ENCODE measurements around the gene H2AZ1. TPM values are rescaled to one million over a fixed set of nuclear protein-coding genes. Genes with fewer than 3 reads are reported as not detected.

The H2AZ1 gene
- total RNA-seq, 1 experiment from 2014 or later, result 450 TPM

DNA sequence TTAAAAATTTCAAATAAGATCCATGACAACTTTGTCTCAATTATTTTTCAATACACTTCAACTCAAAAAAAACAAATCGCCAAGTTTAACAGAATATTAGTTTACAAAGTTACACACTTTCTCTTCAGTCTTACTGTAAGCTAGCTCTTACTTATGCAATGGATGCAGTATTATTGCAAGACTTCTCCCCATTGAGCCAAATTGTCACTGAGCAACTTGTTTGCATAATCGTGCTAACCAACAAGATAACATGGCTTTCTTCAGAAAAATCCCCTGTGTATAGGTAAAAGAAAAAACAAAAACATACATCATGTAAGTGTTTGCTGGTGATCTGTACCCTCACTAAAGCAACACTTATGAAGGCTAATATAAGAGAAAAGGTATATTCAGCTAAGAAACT is 22.5 kb downstream of the H2AZ1 start:
- TF ChIP-seq SIN3A (IDR thresholded peaks at IDR 0.05; ENCODE audit: borderline replicate concordance, insufficient read depth, low read depth, low read length) (no peak), POLR2AphosphoS5 (IDR thresholded peaks at IDR 0.05; ENCODE audit: low read depth, low read length) (no peak), TCF7L2 (IDR thresholded peaks at IDR 0.05; ENCODE audit: low read depth, low read length) (no peak)
- TF ChIP-seq, protein P1, sequence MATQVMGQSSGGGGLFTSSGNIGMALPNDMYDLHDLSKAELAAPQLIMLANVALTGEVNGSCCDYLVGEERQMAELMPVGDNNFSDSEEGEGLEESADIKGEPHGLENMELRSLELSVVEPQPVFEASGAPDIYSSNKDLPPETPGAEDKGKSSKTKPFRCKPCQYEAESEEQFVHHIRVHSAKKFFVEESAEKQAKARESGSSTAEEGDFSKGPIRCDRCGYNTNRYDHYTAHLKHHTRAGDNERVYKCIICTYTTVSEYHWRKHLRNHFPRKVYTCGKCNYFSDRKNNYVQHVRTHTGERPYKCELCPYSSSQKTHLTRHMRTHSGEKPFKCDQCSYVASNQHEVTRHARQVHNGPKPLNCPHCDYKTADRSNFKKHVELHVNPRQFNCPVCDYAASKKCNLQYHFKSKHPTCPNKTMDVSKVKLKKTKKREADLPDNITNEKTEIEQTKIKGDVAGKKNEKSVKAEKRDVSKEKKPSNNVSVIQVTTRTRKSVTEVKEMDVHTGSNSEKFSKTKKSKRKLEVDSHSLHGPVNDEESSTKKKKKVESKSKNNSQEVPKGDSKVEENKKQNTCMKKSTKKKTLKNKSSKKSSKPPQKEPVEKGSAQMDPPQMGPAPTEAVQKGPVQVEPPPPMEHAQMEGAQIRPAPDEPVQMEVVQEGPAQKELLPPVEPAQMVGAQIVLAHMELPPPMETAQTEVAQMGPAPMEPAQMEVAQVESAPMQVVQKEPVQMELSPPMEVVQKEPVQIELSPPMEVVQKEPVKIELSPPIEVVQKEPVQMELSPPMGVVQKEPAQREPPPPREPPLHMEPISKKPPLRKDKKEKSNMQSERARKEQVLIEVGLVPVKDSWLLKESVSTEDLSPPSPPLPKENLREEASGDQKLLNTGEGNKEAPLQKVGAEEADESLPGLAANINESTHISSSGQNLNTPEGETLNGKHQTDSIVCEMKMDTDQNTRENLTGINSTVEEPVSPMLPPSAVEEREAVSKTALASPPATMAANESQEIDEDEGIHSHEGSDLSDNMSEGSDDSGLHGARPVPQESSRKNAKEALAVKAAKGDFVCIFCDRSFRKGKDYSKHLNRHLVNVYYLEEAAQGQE (IDR thresholded peaks at IDR 0.05; ENCODE audit: insufficient read depth in 1 of 2, low read depth in 2 of 2, low read length in 1 of 2), result no peak
- TF ChIP-seq, protein P2, sequence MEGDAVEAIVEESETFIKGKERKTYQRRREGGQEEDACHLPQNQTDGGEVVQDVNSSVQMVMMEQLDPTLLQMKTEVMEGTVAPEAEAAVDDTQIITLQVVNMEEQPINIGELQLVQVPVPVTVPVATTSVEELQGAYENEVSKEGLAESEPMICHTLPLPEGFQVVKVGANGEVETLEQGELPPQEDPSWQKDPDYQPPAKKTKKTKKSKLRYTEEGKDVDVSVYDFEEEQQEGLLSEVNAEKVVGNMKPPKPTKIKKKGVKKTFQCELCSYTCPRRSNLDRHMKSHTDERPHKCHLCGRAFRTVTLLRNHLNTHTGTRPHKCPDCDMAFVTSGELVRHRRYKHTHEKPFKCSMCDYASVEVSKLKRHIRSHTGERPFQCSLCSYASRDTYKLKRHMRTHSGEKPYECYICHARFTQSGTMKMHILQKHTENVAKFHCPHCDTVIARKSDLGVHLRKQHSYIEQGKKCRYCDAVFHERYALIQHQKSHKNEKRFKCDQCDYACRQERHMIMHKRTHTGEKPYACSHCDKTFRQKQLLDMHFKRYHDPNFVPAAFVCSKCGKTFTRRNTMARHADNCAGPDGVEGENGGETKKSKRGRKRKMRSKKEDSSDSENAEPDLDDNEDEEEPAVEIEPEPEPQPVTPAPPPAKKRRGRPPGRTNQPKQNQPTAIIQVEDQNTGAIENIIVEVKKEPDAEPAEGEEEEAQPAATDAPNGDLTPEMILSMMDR (IDR thresholded peaks at IDR 0.05), result no peak
- H3K27me3 ChIP-seq (ENCODE audit: control insufficient read depth, insufficient read depth, low read length), result no peaks in the 10 kb centered on the region
- intact Hi-C loops (cut with micrococcal nuclease; ENCODE audit: unreplicated experiment) (no loop called here), in situ Hi-C loops (cut with HindIII; ENCODE audit: low pct_unique_long_range_greater_than_20kb, low sequenced_read_pairs) (no loop called here)
- H3K4me1 ChIP-seq (ENCODE audit: control insufficient read depth, insufficient read depth, low read length), result no peaks in the 10 kb centered on the region
- no peak overlapping the region for H3K27ac ChIP-seq (ENCODE audit: low read length)
- H3K36me3 ChIP-seq (ENCODE audit: control insufficient read depth, insufficient read depth, low read length), result peaks cover 6% of the 10 kb centered on the region
- BruUV-seq (replicated peaks), result no TSS peak
- ChIA-PET POLR2A (no interaction called here), CTCF (no interaction called here)
- DNase-seq (ENCODE audit: low read depth, low spot score) (no peak), ATAC-seq (no peak)
- no peaks in the 10 kb centered on the region for H3K9me3 ChIP-seq (ENCODE audit: control insufficient read depth, insufficient read depth, low read depth, low read length)
- H3K4me3 ChIP-seq (ENCODE audit: low read depth in 2 of 2, low read length in 2 of 2), result no peak overlapping the region

DNA sequence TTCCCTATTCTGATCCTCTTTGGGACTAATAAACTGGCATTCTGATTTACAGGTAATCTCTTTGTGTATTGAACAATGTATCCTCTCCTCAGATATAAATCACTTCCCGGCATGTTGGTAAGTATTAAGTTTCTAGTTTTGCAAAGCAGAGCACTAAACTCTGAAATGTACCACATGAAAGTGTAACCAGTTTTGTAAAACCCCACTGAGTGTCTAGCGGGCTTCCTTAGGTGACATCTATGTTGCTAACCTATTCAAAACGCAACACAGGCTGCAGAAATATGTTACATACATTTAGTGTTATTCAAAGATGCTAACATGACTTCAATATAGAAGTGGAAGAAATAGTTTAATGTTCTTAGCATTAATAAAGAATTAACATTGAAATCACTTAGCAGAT is 28.9 kb downstream of the H2AZ1 start:
- TF ChIP-seq, protein P1 (IDR thresholded peaks at IDR 0.05; ENCODE audit: insufficient read depth in 1 of 2, low read depth in 2 of 2, low read length in 1 of 2), result no peak
- no peak for TF ChIP-seq TCF7L2 (IDR thresholded peaks at IDR 0.05; ENCODE audit: low read depth, low read length)
- TF ChIP-seq POLR2AphosphoS5 (IDR thresholded peaks at IDR 0.05; ENCODE audit: low read depth, low read length), result no peak
- no peak for TF ChIP-seq SIN3A (IDR thresholded peaks at IDR 0.05; ENCODE audit: borderline replicate concordance, insufficient read depth, low read depth, low read length)
- Histone ChIP-seq H3K27me3 (ENCODE audit: control insufficient read depth, insufficient read depth, low read length) (no peaks in the 10 kb centered on the region), H3K27ac (ENCODE audit: low read length) (no peak overlapping the region), H3K9me3 (ENCODE audit: control insufficient read depth, insufficient read depth, low read depth, low read length) (no peaks in the 10 kb centered on the region), H3K4me1 (ENCODE audit: control insufficient read depth, insufficient read depth, low read length) (no peaks in the 10 kb centered on the region), H3K4me3 (ENCODE audit: low read depth in 2 of 2, low read length in 2 of 2) (no peak overlapping the region), H3K36me3 (ENCODE audit: control insufficient read depth, insufficient read depth, low read length) (peaks cover 8% of the 10 kb centered on the region)
- intact Hi-C loops (cut with micrococcal nuclease; ENCODE audit: unreplicated experiment) (no loop called here), in situ Hi-C loops (cut with HindIII; ENCODE audit: low pct_unique_long_range_greater_than_20kb, low sequenced_read_pairs) (no loop called here)
- DNase-seq (ENCODE audit: low read depth, low spot score), result no peak
- CTCF ChIA-PET, result no interaction called here
- POLR2A ChIA-PET, result no interaction called here
- no peak for ATAC-seq
- BruUV-seq (replicated peaks), result no TSS peak

All from Panc1 (cell line).